Glutamatergic neuron (in vitro differentiated cells): ENCODE measurements around the gene FAM53B. TPM values are rescaled to one million over a fixed set of nuclear protein-coding genes. Genes with fewer than 3 reads are reported as not detected.

Experiments used
- DNase-seq: peaks from one replicate; pipeline ENCODE4 v3.0.0; 2022
- H3K27ac Mint-ChIP-seq: one replicate; pipeline ENCODE4 v1.8.0; 2020; ENCODE audit warnings: mild to moderate bottlenecking, mixed read lengths, inconsistent platforms; ENCODE audit not compliant: unreplicated experiment
- H3K27me3 Mint-ChIP-seq: one replicate; pipeline ENCODE4 v1.8.0; 2020; ENCODE audit warnings: mild to moderate bottlenecking, moderate library complexity, mixed read lengths, inconsistent platforms; ENCODE audit not compliant: unreplicated experiment
- H3K36me3 Mint-ChIP-seq: one replicate; pipeline ENCODE4 v1.8.0; 2020; ENCODE audit warnings: mild to moderate bottlenecking, mixed read lengths, inconsistent platforms; ENCODE audit not compliant: unreplicated experiment
- H3K4me1 Mint-ChIP-seq: one replicate; pipeline ENCODE4 v1.8.0; 2020; ENCODE audit warnings: mild to moderate bottlenecking, low read depth, mixed read lengths, inconsistent platforms; ENCODE audit not compliant: unreplicated experiment
- H3K4me3 Mint-ChIP-seq: one replicate; pipeline ENCODE4 v1.8.0; 2020; ENCODE audit warnings: mild to moderate bottlenecking, mixed read lengths, inconsistent platforms; ENCODE audit not compliant: unreplicated experiment
- H3K9me3 Mint-ChIP-seq: one replicate; pipeline ENCODE4 v1.8.0; 2020; ENCODE audit warnings: mild to moderate bottlenecking, moderate library complexity, mixed read lengths, inconsistent platforms; ENCODE audit not compliant: unreplicated experiment
- total RNA-seq: library from RNA; stranded (reverse); fragmentation: NEBNext Ultra II Directional; extraction: Animal tissue kit (Norgen Biotek cat#: 25700); gene quantifications from one replicate; pipeline ENCODE4 v1.2.1, GENCODE V29; 2021; ENCODE audit not compliant: unreplicated experiment
- TF ChIP-seq, protein P1 (sequence below): fragments of 200-600 bp; sonication (generic); IDR thresholded peaks from one replicate; pipeline ENCODE4 v1.5.0; 2021; ENCODE audit not compliant: partially characterized antibody, unreplicated experiment

The FAM53B gene
- total RNA-seq, 1 donor from 2014 or later = 30.5 TPM

DNA sequence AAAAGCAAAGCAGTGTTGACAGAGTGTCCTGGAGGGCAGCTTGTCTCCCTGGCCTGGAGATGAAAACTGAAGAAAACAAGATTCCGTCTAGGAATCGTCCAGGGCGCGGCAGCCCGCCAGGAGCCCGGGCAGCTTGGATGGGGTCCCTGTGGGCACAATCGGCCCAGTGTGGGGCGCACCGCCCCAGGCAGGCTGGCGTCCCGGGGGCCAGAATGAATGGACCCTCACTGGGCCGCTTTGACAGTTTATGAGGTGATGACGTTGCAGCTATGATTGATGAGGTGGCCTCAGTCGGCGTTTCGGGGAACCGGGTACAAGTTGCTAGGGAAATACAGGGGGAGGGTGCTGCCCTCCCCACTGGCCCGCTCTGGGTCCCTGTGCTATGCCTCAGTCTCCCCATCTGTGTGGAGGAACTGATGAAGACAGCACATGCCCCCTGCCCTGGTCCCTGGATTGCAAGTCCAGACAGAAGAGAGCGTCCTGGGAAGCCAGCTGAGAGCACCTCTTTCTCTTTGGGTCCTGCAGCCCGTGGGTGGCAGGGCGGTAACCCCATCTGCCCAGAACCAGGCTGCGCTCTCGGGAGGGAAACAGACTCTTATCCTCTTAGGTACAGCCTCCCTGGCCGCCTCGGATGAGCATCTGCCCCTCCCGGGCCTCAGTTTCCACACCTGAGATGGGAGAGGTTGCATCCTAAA, 151.3 kb downstream of the FAM53B start:
- H3K4me1 Mint-ChIP-seq = no peaks in the 10 kb centered on the region
- peaks cover 12% of the 10 kb centered on the region for H3K36me3 Mint-ChIP-seq
- peak; percentile 9 for DNase-seq
- no peak overlapping the region for H3K4me3 Mint-ChIP-seq
- TF ChIP-seq, protein P1, sequence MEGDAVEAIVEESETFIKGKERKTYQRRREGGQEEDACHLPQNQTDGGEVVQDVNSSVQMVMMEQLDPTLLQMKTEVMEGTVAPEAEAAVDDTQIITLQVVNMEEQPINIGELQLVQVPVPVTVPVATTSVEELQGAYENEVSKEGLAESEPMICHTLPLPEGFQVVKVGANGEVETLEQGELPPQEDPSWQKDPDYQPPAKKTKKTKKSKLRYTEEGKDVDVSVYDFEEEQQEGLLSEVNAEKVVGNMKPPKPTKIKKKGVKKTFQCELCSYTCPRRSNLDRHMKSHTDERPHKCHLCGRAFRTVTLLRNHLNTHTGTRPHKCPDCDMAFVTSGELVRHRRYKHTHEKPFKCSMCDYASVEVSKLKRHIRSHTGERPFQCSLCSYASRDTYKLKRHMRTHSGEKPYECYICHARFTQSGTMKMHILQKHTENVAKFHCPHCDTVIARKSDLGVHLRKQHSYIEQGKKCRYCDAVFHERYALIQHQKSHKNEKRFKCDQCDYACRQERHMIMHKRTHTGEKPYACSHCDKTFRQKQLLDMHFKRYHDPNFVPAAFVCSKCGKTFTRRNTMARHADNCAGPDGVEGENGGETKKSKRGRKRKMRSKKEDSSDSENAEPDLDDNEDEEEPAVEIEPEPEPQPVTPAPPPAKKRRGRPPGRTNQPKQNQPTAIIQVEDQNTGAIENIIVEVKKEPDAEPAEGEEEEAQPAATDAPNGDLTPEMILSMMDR = no peak
- no peak overlapping the region for H3K27ac Mint-ChIP-seq
- H3K9me3 Mint-ChIP-seq = peaks cover 14% of the 10 kb centered on the region
- H3K27me3 Mint-ChIP-seq = peaks cover 3% of the 10 kb centered on the region

DNA sequence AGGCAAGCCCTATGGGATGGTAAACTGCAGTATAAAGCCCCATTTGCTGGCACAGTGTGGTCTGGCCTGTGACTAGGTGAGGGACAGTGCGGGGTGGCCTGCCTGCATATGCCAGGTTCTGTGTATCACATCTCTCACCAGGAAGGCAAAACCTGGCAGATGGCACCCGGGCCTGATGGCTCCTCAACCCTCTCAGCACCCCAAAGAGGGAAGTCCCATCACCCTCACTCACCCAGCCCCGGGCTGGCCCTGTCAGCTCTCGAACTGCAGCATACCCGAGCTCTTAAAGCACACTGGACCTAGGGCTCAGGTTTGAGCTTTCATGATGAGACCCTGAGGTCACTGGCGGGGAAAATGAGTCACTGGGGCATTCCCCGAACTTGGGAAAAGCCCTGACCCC, 152.1 kb downstream of the FAM53B start:
- Mint-ChIP-seq H3K4me3 (no peak overlapping the region), H3K27ac (no peak overlapping the region), H3K27me3 (peaks cover 3% of the 10 kb centered on the region), H3K4me1 (no peaks in the 10 kb centered on the region), H3K36me3 (peaks cover 12% of the 10 kb centered on the region), H3K9me3 (peaks cover 14% of the 10 kb centered on the region)
- TF ChIP-seq, protein P1 = no peak
- peak; percentile 2 for DNase-seq

DNA sequence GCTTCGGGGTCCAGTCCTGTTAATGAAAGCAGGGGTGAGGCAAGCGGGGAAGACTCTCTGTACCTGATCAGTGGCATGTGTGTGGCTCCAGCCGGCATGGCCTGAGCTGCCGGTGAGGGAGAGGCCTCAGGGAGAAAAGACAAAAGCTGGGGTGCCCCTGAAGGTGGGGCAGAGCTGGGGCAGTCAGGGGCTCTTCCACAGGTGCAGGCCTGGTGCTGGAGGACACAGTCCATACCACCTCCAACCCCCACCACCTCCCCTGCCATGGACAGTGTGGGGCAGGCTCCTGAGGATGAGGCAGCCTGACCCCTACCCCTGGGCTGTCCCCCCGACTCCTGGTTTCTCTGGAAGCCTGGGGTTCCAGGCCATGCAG, 153.1 kb downstream of the FAM53B start:
- Mint-ChIP-seq H3K4me3 (no peak overlapping the region), H3K9me3 (peaks cover 14% of the 10 kb centered on the region), H3K4me1 (no peaks in the 10 kb centered on the region), H3K27me3 (peaks cover 3% of the 10 kb centered on the region), H3K27ac (no peak overlapping the region), H3K36me3 (peaks cover 12% of the 10 kb centered on the region)
- TF ChIP-seq, protein P1 = no peak
- peak; percentile 4 for DNase-seq

DNA sequence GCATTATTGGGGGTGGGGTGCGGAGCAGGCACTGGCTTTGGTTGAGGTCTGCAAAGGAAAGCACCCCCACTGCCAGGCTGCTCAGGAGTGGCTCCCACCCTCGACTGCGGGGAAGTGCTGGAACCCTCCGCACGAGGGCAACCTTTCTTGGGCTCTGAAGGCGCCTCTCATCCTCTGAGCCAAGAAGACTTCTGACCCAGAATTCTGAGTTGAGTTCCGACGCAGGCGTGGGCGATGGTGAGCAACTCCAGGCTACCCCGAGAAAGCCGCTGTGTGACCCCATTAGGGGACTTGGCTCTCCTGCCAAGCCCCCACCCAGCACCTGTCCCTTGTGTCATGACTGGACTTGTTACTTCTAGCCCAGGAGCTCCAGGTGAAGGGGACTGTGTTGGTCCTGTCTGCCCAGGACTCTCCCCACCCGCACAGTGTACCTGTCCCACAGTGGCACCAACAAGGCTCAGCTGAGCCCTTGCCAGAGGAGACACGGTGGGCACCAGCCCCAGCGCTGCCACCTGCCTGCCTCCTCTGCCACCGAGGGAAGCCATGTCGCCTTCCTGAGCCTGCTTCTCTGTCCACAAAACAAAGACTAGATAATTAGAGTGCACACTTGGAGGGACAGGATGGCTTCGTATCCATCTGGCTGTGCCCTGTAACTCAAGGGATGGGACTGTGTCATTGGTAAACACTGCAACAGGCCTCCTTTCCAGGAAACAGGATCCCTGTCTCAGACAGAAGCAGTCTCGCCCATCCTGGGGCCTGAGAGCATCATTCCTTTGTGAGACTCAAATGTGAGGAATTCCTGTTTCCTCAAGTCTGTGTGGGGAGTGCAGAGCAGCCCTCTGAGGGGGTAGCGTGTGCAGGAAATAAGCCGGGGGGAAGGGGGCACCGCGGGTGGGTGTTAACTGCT, 153.7 kb downstream of the FAM53B start:
- Mint-ChIP-seq H3K36me3 (peaks cover 9% of the 10 kb centered on the region), H3K4me1 (no peaks in the 10 kb centered on the region), H3K9me3 (peaks cover 12% of the 10 kb centered on the region), H3K4me3 (no peak overlapping the region), H3K27me3 (peaks cover 3% of the 10 kb centered on the region), H3K27ac (no peak overlapping the region)
- DNase-seq = peak; percentile 3
- TF ChIP-seq, protein P1 = no peak
